Activated naive CD4-positive, alpha-beta T cell treated with anti-CD3 and anti-CD28 coated beads, Interleukin-2, amount 50 U/mL, for 72 hours (primary cell): Measurements from ENCODE around the gene UVSSA. TPM values are rescaled to one million over a fixed set of nuclear protein-coding genes. Genes with fewer than 3 reads are reported as not detected.

ENCODE experiments used
- ATAC-seq, 2 donors: fragments of 150-1000 bp; cut with Tn5 transposase; 2 replicates each; pipeline ENCODE4 v1.10.0; 2021; ENCODE audit warnings: mild to moderate bottlenecking in 2 of 2, moderate library complexity in 2 of 2
- DNase-seq, 2 donors: peaks; one replicate each; pipeline ENCODE4 v3.0.0; 2021 to 2022; ENCODE audit warnings: low spot score in 2 of 2
- H3K27ac Mint-ChIP-seq, 2 donors: one replicate each; pipeline ENCODE4 v1.8.0; 2022; ENCODE audit warnings: mild to moderate bottlenecking in 2 of 2, mixed read lengths in 2 of 2
- H3K36me3 Mint-ChIP-seq, 2 donors: one replicate each; pipeline ENCODE4 v1.8.0; 2022; ENCODE audit warnings: mixed read lengths in 2 of 2
- H3K9me3 Mint-ChIP-seq, 2 donors: one replicate each; pipeline ENCODE4 v1.8.0; 2022; ENCODE audit warnings: mixed read lengths in 2 of 2
- total RNA-seq, 2 donors: library from RNA; stranded (reverse); gene quantifications; one replicate each; pipeline ENCODE4 v1.2.3, GENCODE V29; 2022

The UVSSA gene
- total RNA-seq, 2 donors from 2014 or later, result 19.1 to 23.8 TPM

- DNase-seq, result peak in 1 of 2 donors; percentile 42
- H3K9me3 Mint-ChIP-seq, result peaks cover 3 to 5% of the 10 kb centered on the region in 2 donors
Observed at GRCh38 chr4:1400191-1400805, 53.3 kb downstream of the UVSSA start.

GRCh38 chr4:1400831-1401408, 53.9 kb downstream of the UVSSA start:
- DNase-seq (peak in 1 of 2 donors; percentile 47), ATAC-seq (no peak)
- Mint-ChIP-seq H3K36me3 (peaks cover 0 to 6% of the 10 kb centered on the region in 2 donors), H3K27ac (no peak overlapping the region), H3K9me3 (peaks cover 0 to 3% of the 10 kb centered on the region in 2 donors)

More at GRCh38 chr4:1400191-1400805, 53.3 kb downstream of the UVSSA start:
- Mint-ChIP-seq H3K36me3 (peaks cover 5 to 12% of the 10 kb centered on the region in 2 donors), H3K27ac (no peak overlapping the region)
- ATAC-seq, result no peak

- H3K27ac Mint-ChIP-seq, result no peak overlapping the region
- ATAC-seq, result no peak
- peaks cover 0 to 4% of the 10 kb centered on the region in 2 donors for H3K36me3 Mint-ChIP-seq
Observed at GRCh38 chr4:1401409-1402020, 54.5 kb downstream of the UVSSA start.

GRCh38 chr4:1402021-1402515, 55.1 kb downstream of the UVSSA start:
- no peak for DNase-seq
- ATAC-seq, result no peak

More at GRCh38 chr4:1401409-1402020, 54.5 kb downstream of the UVSSA start:
- peaks cover 0 to 3% of the 10 kb centered on the region in 2 donors for H3K9me3 Mint-ChIP-seq
- DNase-seq, result peak in 1 of 2 donors; percentile 44

GRCh38 chr4:1402516-1403091, 55.6 kb downstream of the UVSSA start:
- Mint-ChIP-seq H3K9me3 (peaks cover 0 to 3% of the 10 kb centered on the region in 2 donors), H3K36me3 (no peaks in the 10 kb centered on the region), H3K27ac (no peak overlapping the region)
- ATAC-seq (peak in 1 of 2 donors; percentile 34), DNase-seq (no peak)

More at GRCh38 chr4:1402021-1402515, 55.1 kb downstream of the UVSSA start:
- Mint-ChIP-seq H3K9me3 (peaks cover 0 to 3% of the 10 kb centered on the region in 2 donors), H3K27ac (no peak overlapping the region), H3K36me3 (no peaks in the 10 kb centered on the region)

GRCh38 chr4:1403177-1403583, 56.2 kb downstream of the UVSSA start:
- H3K27ac Mint-ChIP-seq, result no peak overlapping the region
- no peak for DNase-seq
- ATAC-seq, result no peak
- H3K9me3 Mint-ChIP-seq, result peaks cover 0 to 3% of the 10 kb centered on the region in 2 donors
- peaks cover 0 to under 1% of the 10 kb centered on the region in 2 donors for H3K36me3 Mint-ChIP-seq

- Mint-ChIP-seq H3K27ac (no peak overlapping the region), H3K36me3 (peaks cover 0 to 8% of the 10 kb centered on the region in 2 donors), H3K9me3 (peaks cover 0 to 3% of the 10 kb centered on the region in 2 donors)
- ATAC-seq (no peak), DNase-seq (no peak)
Observed at GRCh38 chr4:1403591-1404572, 56.9 kb downstream of the UVSSA start.

GRCh38 chr4:1404573-1405253, 57.7 kb downstream of the UVSSA start:
- DNase-seq (no peak), ATAC-seq (no peak)
- Mint-ChIP-seq H3K27ac (no peak overlapping the region), H3K36me3 (peaks cover 0 to 8% of the 10 kb centered on the region in 2 donors), H3K9me3 (no peaks in the 10 kb centered on the region)

GRCh38 chr4:1405254-1405635, 58.2 kb downstream of the UVSSA start:
- no peak for ATAC-seq
- Mint-ChIP-seq H3K27ac (peak overlapping the region in 1 of 2 donors; percentile 84), H3K36me3 (peaks cover 0 to 8% of the 10 kb centered on the region in 2 donors), H3K9me3 (no peaks in the 10 kb centered on the region)
- DNase-seq, result no peak

- Mint-ChIP-seq H3K36me3 (peaks cover 0 to 8% of the 10 kb centered on the region in 2 donors), H3K27ac (no peak overlapping the region), H3K9me3 (no peaks in the 10 kb centered on the region)
- peak in 1 of 2 donors; percentile 42 for DNase-seq
- ATAC-seq, result no peak
Observed at GRCh38 chr4:1405636-1406393, 58.8 kb downstream of the UVSSA start.

GRCh38 chr4:1406394-1406980, 59.5 kb downstream of the UVSSA start, which contains the start of gene NKX1-1:
Gene NKX1-1, minus strand, starts transcription at chr4:1406442. Its CDS starts 0 bp downstream, at chr4:1406442.
- Mint-ChIP-seq H3K27ac (peak within 1 kb of the TSS in 1 of 2 donors; percentile 84), H3K9me3 (no peaks in the 10 kb centered on the region), H3K36me3 (peaks cover 0 to 8% of the 10 kb centered on the region in 2 donors)
- no peak for ATAC-seq
- no peak for DNase-seq

GRCh38 chr4:1406981-1407656, 60.1 kb downstream of the UVSSA start:
- DNase-seq (no peak), ATAC-seq (no peak)
- peaks cover 0 to 8% of the 10 kb centered on the region in 2 donors for H3K36me3 Mint-ChIP-seq
- no peaks in the 10 kb centered on the region for H3K9me3 Mint-ChIP-seq
- peak overlapping the region in 1 of 2 donors; percentile 55 for H3K27ac Mint-ChIP-seq

- no peaks in the 10 kb centered on the region for H3K9me3 Mint-ChIP-seq
- H3K36me3 Mint-ChIP-seq, result peaks cover 0 to 8% of the 10 kb centered on the region in 2 donors
- no peak for DNase-seq
- no peak for ATAC-seq
- H3K27ac Mint-ChIP-seq, result no peak overlapping the region
Observed at GRCh38 chr4:1407657-1408333, 60.8 kb downstream of the UVSSA start.
